Gastroesophageal sphincter (tissue), 4 donors: ENCODE measurements around the gene SMDT1. TPM values are rescaled to one million over a fixed set of nuclear protein-coding genes. Genes with fewer than 3 reads are reported as not detected.

Source experiments
- ATAC-seq: fragments of 150-250 bp; one replicate; pipeline ENCODE4 v1.9.1; 2016; ENCODE audit warnings: mild to moderate bottlenecking, moderate library complexity
- H3K27ac ChIP-seq, 4 donors: fragments of 200-600 bp; sonication (generic) in 3 of 4; 1 replicate in 3 of 4; 2 replicates in 1 of 4; pipeline ENCODE4 v1.5.1; 2016 to 2019
- H3K27me3 ChIP-seq: fragments of 200-600 bp; sonication (generic); one replicate; pipeline ENCODE4 v1.5.1; 2019
- H3K36me3 ChIP-seq, 2 donors: fragments of 200-600 bp; sonication (generic); one replicate each; pipeline ENCODE4 v1.5.1; 2019; ENCODE audit warnings: control low read depth in 1 of 2
- H3K4me1 ChIP-seq, 3 donors: fragments of 200-600 bp; sonication (generic); 1 replicate in 2 of 3; 2 replicates in 1 of 3; pipeline ENCODE4 v1.5.1; 2016 to 2019; ENCODE audit warnings: control low read depth in 2 of 3
- H3K4me3 ChIP-seq, 2 donors: fragments of 200-600 bp; sonication (generic); one replicate each; pipeline ENCODE4 v1.5.1; 2019; ENCODE audit warnings: mild to moderate bottlenecking in 1 of 2, moderate library complexity in 1 of 2
- H3K9me3 ChIP-seq, 3 donors: fragments of 200-600 bp; sonication (generic); one replicate each; pipeline ENCODE4 v1.5.1; 2017 to 2019; ENCODE audit warnings: control low read depth in 2 of 3
- EP300 ChIP-seq: sonication (generic); formaldehyde crosslinking; IDR thresholded peaks from one replicate; pipeline ENCODE4 v1.6.1; 2017; ENCODE audit warnings: antibody characterized with exemption, mild to moderate bottlenecking
- POLR2A ChIP-seq, 2 donors: fragments of 450-650 bp; IDR thresholded peaks; one replicate each; pipeline ENCODE4 v1.6.1; 2017; ENCODE audit warnings: antibody characterized with exemption in 2 of 2, mild to moderate bottlenecking in 2 of 2, moderate library complexity in 1 of 2
- POLR2AphosphoS5 ChIP-seq: sonication (generic); formaldehyde crosslinking; IDR thresholded peaks from one replicate; pipeline ENCODE4 v1.6.1; 2017; ENCODE audit warnings: antibody characterized with exemption
- WGBS, 2 donors: methylation state at CpG; one replicate each; pipeline ENCODE4 v1.1.5; 2018; ENCODE audit warnings: low coverage in 1 of 2; 5-methylcytosine and 5-hydroxymethylcytosine counted together
- total RNA-seq, 4 donors: library from RNA; depleted of rRNA; stranded (reverse); fragments of >200 nt; gene quantifications; one replicate each; pipeline ENCODE4 v1.1.0, GENCODE V29; 2016
- TF ChIP-seq, protein P1 (sequence below), 4 experiments: fragments of 200-600 bp in 2 of 4; fragments of 450-650 bp in 2 of 4; sonication (generic) in 1 of 4; IDR thresholded peaks; one replicate each; pipeline ENCODE4 v1.5.1; 2017 to 2019; ENCODE audit warnings: antibody characterized with exemption in 4 of 4, mild to moderate bottlenecking in 2 of 4, moderate library complexity in 2 of 4

Gene SMDT1, protein sequence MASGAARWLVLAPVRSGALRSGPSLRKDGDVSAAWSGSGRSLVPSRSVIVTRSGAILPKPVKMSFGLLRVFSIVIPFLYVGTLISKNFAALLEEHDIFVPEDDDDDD
- 10 to 100 TPM in 3 of 4 donors, 1 to 10 TPM in 1; 8.6 to 22.4 (median 19.4) TPM for total RNA-seq

GRCh38 chr22:42079319-42080251 is at the start of gene SMDT1:
TSS of gene SMDT1 (plus strand) at chr22:42079700. CDS start at chr22:42079769, 69 bp downstream.
- peaks cover 0 to 58% of the 10 kb centered on the region in 2 donors for H3K36me3 ChIP-seq
- TF ChIP-seq POLR2AphosphoS5 (peak; percentile 90), EP300 (no peak), POLR2A (IDR thresholded peaks at IDR 0.05) (peak; percentile 88 to 92)
- TF ChIP-seq, protein P1, sequence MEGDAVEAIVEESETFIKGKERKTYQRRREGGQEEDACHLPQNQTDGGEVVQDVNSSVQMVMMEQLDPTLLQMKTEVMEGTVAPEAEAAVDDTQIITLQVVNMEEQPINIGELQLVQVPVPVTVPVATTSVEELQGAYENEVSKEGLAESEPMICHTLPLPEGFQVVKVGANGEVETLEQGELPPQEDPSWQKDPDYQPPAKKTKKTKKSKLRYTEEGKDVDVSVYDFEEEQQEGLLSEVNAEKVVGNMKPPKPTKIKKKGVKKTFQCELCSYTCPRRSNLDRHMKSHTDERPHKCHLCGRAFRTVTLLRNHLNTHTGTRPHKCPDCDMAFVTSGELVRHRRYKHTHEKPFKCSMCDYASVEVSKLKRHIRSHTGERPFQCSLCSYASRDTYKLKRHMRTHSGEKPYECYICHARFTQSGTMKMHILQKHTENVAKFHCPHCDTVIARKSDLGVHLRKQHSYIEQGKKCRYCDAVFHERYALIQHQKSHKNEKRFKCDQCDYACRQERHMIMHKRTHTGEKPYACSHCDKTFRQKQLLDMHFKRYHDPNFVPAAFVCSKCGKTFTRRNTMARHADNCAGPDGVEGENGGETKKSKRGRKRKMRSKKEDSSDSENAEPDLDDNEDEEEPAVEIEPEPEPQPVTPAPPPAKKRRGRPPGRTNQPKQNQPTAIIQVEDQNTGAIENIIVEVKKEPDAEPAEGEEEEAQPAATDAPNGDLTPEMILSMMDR (IDR thresholded peaks at IDR 0.05) = peak in 1 of 4 experiments; percentile 14
- H3K9me3 ChIP-seq = no peaks in the 10 kb centered on the region
- peaks cover 5 to 71% (median 22%) of the 10 kb centered on the region in 3 donors for H3K4me1 ChIP-seq
- peak within 1 kb of the TSS; percentile 93 to 99 (median 98) for H3K27ac ChIP-seq
- ATAC-seq = peak; percentile 96
- WGBS, 2 donors = 0 to 1% methylated on average over 7 to 11 of the region's 71 CpGs
- no peaks in the 10 kb centered on the region for H3K27me3 ChIP-seq
- H3K4me3 ChIP-seq = peak within 1 kb of the TSS; percentile 36 to 70

DNA sequence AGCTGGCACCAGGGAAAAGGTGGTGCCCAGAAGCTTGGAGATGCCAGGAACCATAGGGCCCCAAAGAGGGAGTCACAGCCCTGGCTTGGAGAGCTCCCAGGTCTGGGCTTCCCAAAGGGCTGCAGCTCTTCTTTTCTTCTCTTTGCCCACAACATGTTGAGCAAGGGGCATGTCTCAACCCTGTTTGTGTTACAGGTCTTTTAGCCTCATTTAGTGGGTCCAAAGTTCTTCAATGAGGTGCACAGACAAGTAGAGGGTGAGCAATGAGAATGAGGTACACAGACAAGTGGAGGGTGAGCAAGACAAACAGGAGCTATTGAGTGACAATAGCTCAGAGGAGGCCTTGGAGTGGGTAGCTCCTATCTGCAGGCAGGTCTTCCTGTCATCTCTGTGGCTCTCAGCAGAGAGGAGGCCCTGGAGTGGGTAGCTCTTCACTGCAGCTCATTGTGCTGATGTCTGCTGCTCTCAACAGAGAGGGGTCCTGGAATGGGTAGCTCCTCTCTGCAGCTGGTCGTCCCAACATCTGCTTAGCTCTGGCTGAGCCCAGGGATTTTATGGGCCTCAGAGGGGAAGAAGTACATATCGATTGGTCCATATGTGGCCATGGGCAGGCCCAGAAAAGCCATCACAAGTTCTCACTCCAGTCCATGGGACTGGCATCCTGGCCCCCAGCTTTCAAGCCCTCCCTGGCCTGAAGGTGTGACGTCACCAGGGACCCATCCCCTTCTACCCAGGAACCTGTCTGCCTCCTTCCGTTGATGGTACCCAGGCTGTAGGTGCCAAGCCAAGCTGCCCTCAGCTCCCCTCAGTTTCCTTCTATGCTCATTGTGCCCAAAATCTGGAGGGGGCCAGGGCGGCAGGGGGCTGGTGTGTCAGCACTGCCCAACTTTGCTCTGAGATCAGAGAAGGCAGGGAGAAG is 46.0 kb upstream of the SMDT1 start:
- no peak overlapping the region for H3K27ac ChIP-seq
- no peaks in the 10 kb centered on the region for H3K27me3 ChIP-seq
- H3K4me1 ChIP-seq = no peaks in the 10 kb centered on the region
- peaks cover 0 to 6% (median 0%) of the 10 kb centered on the region in 3 donors for H3K9me3 ChIP-seq
- peaks cover 0 to 6% of the 10 kb centered on the region in 2 donors for H3K36me3 ChIP-seq
- 92 to 100% methylated on average over 1 to 2 of the region's 5 CpGs for WGBS, 2 donors
- no peak for TF ChIP-seq EP300
- TF ChIP-seq POLR2A (IDR thresholded peaks at IDR 0.05) = no peak
- no peak for TF ChIP-seq POLR2AphosphoS5
- TF ChIP-seq, protein P1 (IDR thresholded peaks at IDR 0.05) = no peak
- no peak for ATAC-seq
- H3K4me3 ChIP-seq = no peak overlapping the region

DNA sequence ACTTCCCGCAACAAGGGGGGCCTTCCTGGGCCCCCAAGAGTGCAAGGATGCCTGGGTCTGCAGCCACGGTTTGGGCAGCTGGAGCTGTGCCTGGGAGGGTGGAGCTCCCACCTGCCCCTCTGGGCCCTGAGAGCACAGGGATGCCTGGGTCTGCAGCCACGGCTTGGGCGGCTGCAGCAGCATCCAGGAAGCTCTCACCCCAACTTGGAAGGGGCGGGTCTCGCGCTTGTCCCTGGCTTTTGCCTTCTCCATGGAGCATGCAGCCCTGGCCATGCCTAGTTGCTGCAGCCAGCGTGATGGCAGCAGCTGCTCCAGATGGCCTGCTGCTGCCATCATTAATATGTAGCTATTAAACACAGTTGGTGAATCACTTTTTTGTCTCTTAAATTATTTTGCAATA is 44.2 kb upstream of the SMDT1 start:
- WGBS, 2 donors = 80 to 100% methylated on average over 1 to 2 of the region's 8 CpGs
- H3K4me1 ChIP-seq = no peaks in the 10 kb centered on the region

DNA sequence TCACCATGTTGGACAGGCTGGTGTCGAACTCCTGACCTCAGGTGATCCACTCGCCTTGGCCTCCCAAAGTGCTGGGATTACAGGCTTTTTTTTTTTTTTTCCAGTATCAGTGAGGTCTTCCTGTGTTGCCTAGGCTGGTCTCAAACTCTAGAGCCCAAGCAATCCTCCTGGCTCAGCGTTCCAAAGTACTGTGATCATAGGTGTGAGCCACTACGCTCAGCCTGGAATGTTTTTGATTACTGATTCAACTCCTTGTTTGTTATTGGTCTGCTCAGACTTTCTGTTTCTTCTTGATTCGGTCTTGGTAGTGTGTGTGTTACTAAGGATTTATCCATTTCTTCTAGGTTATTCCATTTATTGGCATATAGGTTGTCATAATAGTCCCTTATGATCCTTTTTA is 40.2 kb upstream of the SMDT1 start:
- TF ChIP-seq EP300 (no peak), POLR2A (IDR thresholded peaks at IDR 0.05) (no peak), POLR2AphosphoS5 (no peak)
- TF ChIP-seq, protein P1 (IDR thresholded peaks at IDR 0.05) = no peak
- no peaks in the 10 kb centered on the region for H3K4me1 ChIP-seq
- no peaks in the 10 kb centered on the region for H3K27me3 ChIP-seq
- no peak overlapping the region for H3K4me3 ChIP-seq
- no peak overlapping the region for H3K27ac ChIP-seq
- ATAC-seq = no peak
- peaks cover 0 to 6% (median 0%) of the 10 kb centered on the region in 3 donors for H3K9me3 ChIP-seq
- WGBS, 2 donors = 95% methylated on average over 2 to 3 of the region's 5 CpGs
- peaks cover 0 to 14% of the 10 kb centered on the region in 2 donors for H3K36me3 ChIP-seq

More for the DNA sequence above, 44.2 kb upstream of the SMDT1 start:
- H3K4me3 ChIP-seq = no peak overlapping the region
- peaks cover 0 to 6% of the 10 kb centered on the region in 2 donors for H3K36me3 ChIP-seq
- no peak for ATAC-seq
- TF ChIP-seq POLR2AphosphoS5 (no peak), POLR2A (IDR thresholded peaks at IDR 0.05) (no peak), EP300 (no peak)
- TF ChIP-seq, protein P1 (IDR thresholded peaks at IDR 0.05) = no peak
- peaks cover 0 to 6% (median 0%) of the 10 kb centered on the region in 3 donors for H3K9me3 ChIP-seq
- no peak overlapping the region for H3K27ac ChIP-seq
- H3K27me3 ChIP-seq = no peaks in the 10 kb centered on the region
